Measurements from ENCODE around the gene TIGD4.
A peak's percentile ranks its signal among the peaks of the same experiment; 100 is the strongest.
"Not testable (repeated sequence)": the region's sequence is repeated elsewhere in the genome, so short reads cannot be mapped to it uniquely, and the experiment has no call there.

Gene TIGD4

DNA sequence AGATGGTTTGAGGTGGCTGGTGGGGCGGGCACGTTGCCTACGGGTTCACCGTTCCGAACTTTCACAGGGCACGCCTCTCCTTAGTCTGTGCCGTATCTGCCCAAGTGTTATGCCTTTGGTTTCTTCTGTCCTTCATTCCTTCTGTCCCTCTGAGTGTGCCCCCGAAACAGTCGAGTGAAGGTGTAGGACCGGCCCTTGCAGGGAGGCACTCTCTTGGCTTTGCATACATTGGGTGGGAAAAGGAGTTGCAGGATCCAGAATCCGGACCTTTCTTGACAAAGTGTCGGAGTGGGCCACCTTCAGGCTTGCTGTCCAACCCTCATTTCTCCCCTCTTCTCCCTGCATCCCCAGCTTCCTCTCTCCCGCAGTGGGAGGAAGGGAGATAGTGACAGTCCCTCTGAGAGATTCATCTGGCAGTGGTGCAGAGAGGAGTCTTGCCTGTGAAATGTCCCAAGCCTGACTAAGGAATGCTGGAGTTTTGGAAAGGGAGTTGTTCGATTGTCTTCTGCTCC lies 793 bp upstream of the TIGD4 start:
- DNase-seq: no peak

DNA sequence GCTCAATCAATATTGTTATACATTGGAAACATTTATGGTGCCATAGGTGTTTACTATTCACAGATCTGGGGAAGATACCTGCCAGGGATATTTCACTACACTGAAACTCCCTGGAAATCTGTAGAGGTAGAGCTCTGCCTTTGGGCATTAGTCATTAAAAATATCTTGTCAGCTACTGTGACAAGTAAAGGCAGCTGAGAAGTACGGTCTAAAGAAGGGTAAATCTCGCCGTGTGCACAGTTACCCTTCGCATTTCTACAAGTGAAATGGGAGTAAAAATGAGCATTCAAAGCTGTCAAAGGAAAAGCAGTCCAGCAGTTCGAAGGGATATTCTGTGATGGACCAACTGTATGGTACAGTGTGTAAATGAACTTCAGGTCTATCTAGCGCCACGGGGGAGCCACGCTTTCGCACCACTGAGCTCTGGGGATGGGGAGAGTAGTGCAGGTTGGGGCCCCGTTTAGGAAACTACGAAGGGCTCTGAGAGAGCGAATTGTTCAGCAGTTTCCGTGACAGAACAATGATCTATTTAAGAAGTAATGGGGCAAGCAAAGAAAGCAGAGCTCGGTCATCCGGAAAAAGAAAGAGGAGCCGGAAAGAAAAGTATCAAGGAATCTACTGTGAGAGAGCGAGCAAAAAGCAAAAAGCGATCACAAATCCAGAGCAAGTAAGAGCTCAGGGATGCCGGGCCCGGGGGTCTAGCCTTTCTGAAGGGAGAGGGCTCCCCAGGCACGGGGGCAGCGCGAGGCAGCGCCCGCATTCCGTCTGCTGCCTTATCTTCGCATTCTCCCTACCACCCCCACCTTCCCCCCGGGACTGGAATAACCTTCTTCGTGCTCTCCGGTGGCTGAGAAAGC lies 646 bp downstream of the TIGD4 start:
- DNase-seq: peak in 1 of 4 experiments; percentile 11

DNA sequence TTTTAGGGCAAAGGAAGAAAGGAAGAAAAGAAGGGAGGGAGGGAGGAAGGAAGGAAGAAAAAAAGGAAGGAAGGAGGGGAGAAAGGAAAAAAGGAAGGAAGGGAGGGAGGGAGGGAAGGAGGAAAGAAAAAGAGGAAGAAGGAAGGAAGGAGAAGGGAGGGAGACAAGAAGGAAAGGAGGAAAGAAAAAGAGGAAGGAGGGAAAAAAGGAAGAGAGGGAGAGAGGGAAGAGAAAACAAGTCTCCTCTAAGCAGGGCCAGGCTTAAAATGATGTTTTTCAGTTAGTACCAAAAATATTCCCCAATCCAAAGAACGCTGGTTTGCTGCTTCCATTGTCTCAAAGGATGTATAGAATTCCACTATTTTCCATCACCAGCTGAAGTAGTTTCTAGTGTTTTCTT lies 2.0 kb downstream of the TIGD4 start:
- DNase-seq: no peak

DNA sequence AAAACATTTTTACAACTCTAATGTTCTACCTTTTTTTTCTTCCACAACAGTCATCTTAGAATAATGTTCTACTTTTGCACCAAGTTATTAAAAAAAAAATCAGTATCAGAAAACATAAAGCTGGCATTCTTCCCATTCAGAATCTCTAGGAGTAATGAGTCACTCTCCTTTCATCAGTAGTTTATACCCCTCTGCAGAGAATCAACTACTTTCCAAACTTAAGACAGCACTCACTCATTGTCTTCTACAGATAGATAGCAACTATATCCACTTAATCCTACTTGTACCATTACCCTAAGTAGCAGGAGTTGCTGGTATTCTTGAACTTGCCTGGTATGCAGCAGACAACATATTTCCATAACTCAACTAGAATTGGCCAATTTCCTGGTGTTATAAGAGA lies 3.2 kb downstream of the TIGD4 start:
- DNase-seq: no peak

DNA sequence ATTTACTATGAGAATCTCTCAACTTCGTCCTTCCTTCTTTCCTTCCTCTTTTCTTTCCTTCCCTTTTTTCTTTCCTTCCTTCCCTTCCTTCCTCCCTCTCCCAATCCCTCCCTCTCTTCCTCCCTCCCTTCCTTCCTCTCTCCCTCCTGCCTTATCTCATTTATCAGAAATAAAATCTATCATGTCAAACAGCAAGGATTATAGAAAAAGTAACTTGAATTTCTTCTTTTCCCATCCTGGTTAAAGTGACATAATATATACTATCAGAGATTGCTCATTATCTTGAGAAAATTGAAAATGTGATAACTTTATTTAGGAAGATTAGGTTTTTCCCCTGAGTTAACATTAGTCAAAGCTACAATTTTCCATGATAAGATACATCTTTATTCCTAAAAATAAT lies 5.6 kb downstream of the TIGD4 start:
- DNase-seq: no peak

DNA sequence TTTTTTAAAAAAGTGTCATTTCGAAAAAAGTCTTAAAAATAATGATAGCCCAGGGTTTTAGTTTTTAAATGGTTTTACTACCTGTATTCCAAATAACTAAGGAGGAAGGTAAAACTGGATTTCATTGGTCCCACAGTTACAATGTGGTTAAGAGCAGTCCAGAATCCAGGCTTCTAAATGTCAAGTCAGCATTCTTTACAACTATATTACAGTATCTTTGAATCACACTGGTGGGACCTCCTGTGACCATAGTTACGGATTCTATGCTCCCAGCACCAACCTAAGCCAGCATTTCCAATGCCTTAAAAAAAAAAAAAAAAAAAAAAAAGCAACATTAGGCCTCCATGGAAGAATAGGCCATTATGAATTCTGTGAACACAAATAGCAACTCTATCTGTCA lies 6.2 kb downstream of the TIGD4 start:
- no peak for DNase-seq

DNA sequence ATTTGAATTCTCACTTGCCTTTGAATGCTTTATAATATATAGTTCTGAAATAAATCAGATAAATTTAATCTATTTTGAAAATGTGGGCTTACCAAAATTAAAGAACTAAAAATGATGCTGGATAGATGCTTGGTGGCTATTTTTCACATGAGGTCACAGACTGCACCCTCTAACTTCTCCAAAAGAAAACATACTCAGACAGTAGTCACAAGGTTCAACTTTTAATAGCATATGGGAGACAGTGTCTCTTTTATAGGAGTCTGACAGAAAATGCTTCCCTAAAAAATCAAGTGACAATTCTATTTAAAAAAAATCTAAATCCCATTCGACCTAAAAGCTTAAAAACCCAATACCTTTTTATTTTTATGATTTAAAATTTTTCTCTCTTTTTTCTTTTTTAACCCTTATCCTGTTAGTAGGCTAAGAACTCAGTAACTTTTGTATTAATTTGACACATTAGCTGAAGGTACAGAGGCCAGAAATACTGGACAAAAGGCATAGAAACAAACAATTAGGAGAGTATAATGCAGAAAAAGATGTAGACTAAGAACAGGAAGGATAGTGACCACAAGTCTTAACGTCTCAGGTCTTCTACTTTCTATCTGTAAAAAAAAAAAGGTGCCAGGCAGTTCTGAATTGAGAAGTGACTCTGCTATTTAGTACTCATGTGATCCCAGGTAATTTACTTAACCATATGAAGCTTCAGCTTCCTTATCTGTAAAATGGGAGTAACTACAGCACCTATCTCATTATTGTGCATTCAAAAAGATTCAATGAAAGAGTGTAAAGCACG lies 7.6 kb downstream of the TIGD4 start:
- no peak for DNase-seq

DNA sequence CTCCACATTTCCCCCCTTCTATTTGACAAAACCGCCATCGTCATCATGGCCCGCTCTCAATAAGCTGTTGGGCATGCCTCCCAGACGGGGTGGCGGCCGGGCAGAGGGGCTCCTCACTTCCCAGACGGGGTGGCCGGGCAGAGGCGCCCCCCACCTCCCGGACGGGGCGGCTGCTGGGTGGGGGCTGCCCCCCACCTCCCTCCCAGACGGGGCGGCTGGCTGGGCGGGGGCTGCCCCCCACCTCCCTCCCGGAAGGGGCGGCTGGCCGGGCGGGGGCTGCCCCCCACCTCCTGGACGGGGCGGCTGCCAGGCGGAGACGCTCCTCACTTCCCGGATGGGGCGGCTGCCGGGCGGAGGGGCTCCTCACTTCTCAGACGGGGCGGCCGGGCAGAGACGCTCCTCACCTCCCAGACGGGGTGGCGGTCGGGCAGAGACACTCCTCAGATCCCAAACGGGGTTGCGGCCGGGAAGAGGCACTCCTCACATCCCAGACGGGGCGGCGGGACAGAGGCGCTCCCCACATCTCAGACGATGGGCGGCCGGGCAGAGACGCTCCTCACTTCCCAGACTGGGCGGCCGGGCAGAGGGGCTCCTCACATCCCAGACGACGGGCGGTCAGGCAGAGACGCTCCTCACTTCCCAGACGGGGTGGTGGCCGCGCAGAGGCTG lies 14.3 kb downstream of the TIGD4 start:
- not testable (repeated sequence) for DNase-seq

DNA sequence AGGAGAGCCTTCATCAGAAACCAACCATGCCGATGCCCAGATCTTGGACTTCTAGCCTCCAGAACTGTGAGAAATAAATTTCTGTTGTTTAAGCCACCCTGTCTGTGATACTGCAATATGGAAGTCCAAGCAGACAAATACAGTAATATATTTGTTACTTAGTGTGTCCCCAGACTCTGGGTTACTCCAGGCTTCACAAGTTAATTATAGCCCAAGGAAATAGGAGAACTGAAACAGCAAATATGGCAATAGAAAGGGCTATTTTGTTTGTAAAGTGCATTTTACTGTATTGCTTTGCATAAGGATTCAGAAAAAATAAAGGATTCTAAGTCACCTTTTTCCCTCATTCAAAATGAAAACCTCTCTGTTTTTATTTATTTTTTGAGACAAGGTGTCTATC lies 15.7 kb downstream of the TIGD4 start:
- DNase-seq: no peak

DNA sequence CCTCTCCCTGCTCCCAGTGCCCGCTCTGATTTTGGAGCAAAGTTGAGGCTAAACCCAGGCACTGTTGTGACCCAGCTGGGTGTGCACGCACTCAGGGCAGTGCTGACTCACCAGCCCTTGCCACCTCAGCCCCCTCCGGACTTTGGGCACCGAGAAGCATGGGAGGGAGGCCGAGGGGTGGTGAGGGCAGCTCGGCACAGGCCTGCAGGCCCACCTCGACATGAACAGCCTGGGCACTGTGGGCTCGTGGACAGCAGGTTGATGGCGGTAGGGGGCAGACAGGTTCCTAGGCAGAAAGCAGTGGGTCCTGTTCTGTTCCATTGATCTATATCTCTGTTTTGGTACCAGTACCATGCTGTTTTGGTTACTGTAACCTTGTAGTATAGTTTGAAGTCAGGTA lies 30.9 kb downstream of the TIGD4 start:
- DNase-seq: no peak

DNA sequence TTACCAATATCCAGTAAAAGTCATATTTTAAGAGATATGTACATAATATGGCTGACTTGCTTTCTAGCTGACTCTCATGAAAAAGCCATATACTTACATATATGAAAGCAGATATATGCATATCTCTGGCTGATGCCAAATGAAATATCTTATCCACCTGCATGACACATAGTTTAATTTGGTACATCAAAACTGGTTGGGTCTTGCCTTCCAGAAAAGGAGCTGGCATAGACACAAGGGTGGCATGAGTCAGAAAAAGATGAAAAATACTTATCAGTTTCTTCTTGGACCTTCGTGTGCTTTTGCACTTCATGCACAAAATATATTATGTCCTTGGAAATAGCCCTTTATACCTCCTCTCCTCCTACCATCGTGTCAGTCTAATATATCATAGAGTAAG lies 32.1 kb downstream of the TIGD4 start:
- DNase-seq: no peak

DNA sequence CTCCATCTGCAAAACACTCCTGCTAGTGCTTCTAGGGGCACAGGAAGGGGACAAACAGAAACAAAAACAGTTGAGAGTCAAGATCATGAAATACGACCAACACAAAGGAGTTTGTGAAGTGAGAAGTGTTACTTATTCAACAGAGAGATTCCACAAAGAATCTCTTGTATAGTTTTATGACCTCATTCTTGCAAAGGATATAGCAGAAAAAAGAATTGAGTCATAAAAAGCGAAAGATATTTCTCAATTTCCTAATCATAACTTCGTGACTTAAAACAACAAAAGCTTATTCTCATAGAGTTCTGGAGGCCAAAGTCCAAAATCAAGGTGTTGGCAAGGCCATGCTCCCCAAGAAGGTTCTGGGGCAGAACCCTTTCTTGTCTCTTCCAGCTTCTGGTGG lies 40.7 kb downstream of the TIGD4 start:
- DNase-seq: no peak

DNA sequence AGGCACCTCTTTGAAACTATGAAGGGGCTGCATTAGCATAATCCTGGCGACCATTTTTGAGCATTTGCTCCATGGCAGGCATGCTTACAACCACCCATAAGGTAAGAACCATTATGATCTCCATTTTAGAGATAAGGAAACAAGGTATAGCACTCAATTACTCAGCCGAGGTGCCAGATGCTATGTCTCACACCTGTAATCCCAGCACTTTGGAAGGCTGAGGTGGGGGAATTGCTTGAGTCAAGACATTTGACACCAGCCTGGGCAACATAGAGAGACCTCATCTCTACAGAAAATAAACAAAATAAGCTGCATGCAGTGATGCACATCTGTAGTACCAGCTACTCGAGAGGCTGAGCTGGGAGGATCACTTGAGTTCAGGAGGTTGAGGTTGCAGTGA lies 43.6 kb downstream of the TIGD4 start:
- no peak for DNase-seq

DNA sequence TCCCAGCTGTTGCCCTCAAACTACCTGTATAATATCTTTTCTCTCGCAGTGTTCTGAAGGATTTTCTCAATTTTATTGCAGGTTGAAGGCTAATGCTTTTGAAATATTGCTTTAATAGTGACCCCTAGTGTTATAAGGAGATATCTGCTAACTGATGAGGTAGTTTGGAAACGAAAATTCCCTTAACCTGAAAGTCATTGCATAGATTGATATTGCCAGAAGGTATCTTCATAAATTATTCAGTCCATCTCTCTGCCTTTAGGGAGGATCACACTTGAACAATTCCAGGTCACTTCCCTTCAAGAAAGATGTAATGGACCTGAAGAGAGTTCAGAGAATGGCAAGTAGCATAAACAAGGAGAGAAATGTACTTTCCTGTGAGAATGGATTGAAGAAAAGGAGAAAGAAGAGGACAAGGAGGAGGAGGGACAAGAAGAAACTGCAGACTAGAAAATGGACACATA lies 44.1 kb downstream of the TIGD4 start:
- DNase-seq: no peak

DNA sequence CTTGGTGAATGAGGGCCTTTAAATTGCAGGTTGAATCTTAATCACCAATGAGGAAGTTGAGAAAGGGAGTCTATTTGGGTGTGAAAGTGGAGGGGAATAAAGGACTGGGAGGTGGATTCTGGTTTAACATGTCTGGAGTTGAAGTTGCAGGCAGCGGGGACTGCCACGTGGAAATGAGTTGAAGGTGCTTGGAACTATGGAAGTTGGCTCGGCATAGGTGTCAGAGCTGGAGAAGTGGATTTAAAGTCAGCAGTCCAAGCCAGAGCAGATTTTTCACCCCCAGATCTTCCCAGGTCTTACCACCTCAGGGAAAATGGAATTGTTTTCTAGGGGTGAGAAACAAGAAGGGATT lies 44.9 kb downstream of the TIGD4 start:
- DNase-seq: no peak

DNA sequence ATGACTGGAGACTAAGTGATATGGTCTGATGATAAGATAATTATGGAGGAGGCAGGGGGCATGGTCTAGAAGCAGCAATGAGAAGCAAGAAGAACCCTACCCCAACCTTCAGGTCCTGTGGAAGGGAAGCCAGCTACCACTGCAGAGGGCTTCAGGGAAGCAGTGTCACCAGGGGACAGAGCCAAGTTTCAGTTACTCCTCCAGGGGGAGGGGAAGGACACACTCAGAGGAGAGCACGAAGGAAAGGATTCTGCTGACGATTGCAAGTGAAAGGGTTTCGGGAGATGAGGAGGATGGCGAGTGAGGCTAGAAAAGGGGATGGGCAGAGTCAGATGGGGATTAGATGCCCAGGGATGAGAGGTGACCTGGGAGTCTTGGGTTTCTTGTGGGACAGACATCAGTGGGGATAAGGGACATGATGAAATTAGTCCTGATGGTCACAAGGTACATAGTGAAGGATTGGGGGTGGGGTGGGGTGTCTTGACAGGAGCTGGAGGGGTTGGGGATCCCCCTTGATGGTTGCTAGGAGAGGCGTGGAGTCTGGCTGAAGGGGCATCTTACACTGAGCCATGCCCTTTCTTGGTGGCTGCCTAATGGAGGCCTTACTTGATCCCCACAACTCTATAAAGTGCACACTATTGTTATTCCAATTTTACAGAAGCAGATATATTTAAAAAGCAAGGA lies 45.4 kb downstream of the TIGD4 start:
- DNase-seq: no peak

DNA sequence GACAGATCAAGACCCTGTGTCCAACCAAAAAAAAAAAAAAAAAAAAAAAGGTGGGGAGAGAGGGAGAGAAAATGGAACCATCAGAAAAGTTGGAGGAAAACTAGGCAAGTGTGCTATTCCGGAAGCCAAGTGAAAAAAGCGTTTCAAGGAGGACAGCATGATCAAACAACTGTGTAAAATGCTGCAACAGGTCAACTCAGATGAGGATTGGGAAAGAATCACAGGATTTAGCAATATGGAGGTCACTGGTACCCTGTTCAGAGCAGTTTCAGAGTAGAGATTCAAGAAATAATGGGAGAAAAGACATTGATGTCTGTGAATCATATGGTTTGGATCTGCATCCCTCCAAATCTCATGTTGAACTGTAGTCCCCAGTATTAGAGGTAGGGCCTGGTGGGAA lies 47.5 kb downstream of the TIGD4 start:
- DNase-seq: no peak

DNA sequence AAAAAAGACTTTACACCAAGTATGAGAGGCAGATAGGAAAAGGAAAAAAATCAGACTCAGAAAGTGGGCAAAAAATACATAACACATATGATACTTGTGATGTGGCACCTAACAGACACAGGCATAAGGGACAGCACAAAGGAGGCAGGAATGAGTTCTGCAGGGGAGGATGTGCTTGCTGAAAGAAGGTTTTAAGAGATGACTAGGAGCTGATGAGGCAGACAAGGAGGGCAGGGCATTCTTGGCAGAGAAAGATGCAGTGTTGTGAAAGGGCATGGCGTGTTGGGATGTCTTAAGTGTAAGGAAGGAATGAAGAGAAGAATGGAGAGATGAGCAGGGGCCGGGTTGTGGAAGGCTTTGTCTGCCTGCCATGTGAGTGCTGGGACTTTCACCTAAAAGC lies 50.1 kb downstream of the TIGD4 start:
- DNase-seq: no peak

DNA sequence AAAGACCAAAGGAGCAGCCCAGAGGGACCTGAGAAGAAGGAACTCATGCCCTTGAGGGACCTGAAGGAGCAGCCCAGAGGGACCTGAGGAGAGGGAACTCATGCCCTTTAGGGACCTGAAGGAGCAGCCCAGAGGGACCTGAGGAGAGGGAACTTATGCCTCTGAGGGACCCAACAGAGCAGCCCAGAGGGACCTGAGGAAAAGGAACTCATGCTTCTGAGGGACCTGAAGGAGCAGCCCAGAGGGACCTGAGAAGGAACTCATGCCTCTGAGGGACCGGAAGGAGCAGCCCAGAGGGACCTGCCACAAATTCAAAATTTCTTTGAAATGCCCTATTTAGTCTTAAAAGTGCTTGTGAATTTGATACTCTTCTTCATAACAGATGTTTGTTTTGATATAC lies 51.2 kb downstream of the TIGD4 start:
- no peak for DNase-seq

DNA sequence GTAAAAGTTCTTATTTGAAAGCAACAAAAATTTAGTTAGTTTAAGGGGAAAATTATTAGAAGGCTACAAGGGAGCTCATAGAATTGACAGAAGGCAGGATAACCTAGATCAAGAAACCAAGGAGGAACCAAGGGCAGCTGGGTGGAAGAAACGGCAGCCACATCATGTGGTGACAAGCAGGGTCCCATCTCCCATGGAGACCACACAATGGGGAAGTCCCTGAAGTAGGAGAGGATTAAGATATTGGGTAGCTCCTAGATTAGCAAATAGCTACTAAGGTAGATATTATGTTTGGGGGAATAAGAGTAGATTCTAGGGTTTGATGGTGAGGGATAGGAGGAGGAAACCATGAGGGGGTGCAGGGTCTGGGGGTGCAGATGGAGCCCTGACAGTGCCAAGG lies 51.7 kb downstream of the TIGD4 start:
- no peak for DNase-seq

DNA sequence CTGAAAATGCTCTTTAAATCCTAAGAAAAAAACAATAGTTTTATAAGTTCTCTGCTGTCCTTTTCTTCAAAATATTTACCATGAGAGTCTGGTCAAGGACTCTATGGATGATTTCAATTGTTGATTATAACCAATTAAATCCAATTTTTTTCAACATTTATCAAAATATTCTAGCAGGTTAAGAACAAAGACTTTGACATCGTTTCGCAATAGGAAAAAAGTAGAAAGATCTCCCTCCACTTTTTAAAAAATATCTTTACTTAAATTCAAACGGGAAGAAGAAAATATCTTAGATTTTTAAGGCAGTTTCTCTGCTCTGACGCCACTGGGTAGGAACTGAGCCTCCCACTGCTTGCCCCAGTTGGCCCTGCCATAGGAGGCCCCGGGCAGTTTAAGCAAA lies 55.0 kb downstream of the TIGD4 start:
- DNase-seq: no peak

DNA sequence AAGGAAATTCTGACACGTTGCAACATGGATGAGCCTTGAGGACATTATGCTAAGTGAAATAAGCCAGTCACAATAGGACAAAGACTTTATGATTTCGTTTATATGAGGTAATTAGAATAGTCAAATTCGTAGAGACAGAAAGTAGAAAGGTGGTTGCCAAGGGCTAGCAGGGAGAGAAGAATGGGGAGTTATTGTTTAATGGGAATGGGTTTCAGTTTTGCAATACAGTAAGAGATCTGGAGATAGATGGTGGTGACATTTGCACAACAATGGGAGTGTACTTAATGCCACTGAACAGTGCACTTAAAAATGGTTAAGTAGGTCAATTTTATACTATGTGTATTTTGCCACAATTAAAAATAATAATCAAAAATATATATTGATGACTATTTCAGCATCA lies 56.3 kb downstream of the TIGD4 start:
- DNase-seq: no peak
